Erythroblast (primary cell): ENCODE measurements around the gene CD164L2.

Experiments used
- GATA1 ChIP-seq: IDR thresholded peaks from 2 replicates; pipeline ENCODE4 v1.6.1; 2011; ENCODE audit warnings: low read depth, mild to moderate bottlenecking, control low read depth, low read length, moderate library complexity
- POLR2A ChIP-seq: IDR thresholded peaks from 2 replicates; pipeline ENCODE4 v1.6.1; 2011; ENCODE audit warnings: mild to moderate bottlenecking, low read length

GRCh38 chr1:27406362-27406680 is 23.2 kb upstream of the CD164L2 start:
- no peak for TF ChIP-seq POLR2A
- TF ChIP-seq GATA1: no peak
